ENCODE results near the gene KASH5. TPM values are rescaled to one million over a fixed set of nuclear protein-coding genes. Genes with fewer than 3 reads are reported as not detected.
A peak's percentile ranks its signal among the peaks of the same experiment; 100 is the strongest.

The KASH5 gene
- total RNA-seq, 1 experiment from 2014 or later: 0.37 TPM

DNA sequence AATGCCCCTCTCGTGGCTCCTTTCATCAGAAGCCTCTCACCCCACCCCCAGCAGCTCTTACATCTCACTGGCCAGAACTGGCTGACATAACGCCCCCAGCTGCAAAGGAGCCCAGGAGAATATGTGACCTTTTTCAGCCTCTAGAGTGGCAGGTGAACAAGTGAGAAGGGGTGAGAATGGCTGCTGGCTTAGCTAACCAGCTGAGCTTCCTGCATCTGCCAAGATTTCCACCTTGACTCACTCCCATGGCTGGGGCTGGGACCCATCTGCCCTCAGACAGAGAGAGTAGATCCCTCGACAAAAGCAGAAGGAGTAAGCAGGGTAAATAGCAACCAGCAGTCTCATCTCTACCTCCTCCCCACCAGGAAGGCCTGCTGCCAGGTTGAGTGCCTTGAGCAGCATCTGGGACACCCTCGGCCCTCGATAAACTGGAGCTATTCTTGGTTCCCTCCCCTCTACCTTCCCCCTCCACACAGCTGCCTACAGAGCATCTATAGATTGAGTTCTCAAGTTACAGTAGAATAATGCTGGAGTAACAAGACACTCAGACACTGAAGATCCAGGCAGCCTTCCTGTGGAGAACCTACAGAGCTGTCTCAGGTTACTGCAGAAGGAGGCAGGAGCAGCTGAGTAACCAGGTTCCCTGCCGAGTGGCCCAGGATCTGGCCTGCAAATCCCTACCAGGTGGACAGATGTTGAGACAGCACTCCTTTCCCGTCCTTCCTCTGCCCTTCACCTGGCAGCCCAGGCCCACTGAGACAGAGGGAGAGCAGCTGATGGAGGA is 15.5 kb downstream of the KASH5 start:
- peak; percentile 82 for DNase-seq (ENCODE audit: low spot score)
- Histone ChIP-seq H3K36me3 (ENCODE audit: insufficient read depth, low read length, poor library complexity, severe bottlenecking) (no peaks in the 10 kb centered on the region), H3K4me3 (ENCODE audit: low read depth, low read length, poor library complexity, severe bottlenecking) (no peak overlapping the region), H3K9me3 (ENCODE audit: low read depth, low read length, poor library complexity, severe bottlenecking) (no peaks in the 10 kb centered on the region), H3K27ac (ENCODE audit: low read depth, low read length, poor library complexity, severe bottlenecking) (peak overlapping the region; percentile 26), H3K27me3 (replicated peaks; ENCODE audit: insufficient read depth, low read depth, low read length, poor library complexity) (no peaks in the 10 kb centered on the region), H3K4me1 (ENCODE audit: insufficient read depth, low read length, poor library complexity, severe bottlenecking) (peaks cover 14% of the 10 kb centered on the region)
- POLR2A ChIA-PET (ENCODE audit: low non-redundant PET): interaction anchor here (0.5 kb wide), 2 partner anchors 18 to 64 kb away, joined by 5 read pairs; no protein-coding TSS in a partner anchor
- BruUV-seq (replicated peaks): no TSS peak
- CTCF ChIA-PET: interaction anchor here (0.6 to 0.7 kb wide), 2 partner anchors 12 to 236 kb away, joined by 3 read pairs; partner anchors contain the start of gene RRAS
- intact Hi-C loops (cut with micrococcal nuclease; ENCODE audit: unreplicated experiment): no loop called here
- TF ChIP-seq EZH2 (IDR thresholded peaks at IDR 0.05; ENCODE audit: borderline replicate concordance, low read depth, low read length, poor library complexity, severe bottlenecking): no peak
- TF ChIP-seq, protein P1, sequence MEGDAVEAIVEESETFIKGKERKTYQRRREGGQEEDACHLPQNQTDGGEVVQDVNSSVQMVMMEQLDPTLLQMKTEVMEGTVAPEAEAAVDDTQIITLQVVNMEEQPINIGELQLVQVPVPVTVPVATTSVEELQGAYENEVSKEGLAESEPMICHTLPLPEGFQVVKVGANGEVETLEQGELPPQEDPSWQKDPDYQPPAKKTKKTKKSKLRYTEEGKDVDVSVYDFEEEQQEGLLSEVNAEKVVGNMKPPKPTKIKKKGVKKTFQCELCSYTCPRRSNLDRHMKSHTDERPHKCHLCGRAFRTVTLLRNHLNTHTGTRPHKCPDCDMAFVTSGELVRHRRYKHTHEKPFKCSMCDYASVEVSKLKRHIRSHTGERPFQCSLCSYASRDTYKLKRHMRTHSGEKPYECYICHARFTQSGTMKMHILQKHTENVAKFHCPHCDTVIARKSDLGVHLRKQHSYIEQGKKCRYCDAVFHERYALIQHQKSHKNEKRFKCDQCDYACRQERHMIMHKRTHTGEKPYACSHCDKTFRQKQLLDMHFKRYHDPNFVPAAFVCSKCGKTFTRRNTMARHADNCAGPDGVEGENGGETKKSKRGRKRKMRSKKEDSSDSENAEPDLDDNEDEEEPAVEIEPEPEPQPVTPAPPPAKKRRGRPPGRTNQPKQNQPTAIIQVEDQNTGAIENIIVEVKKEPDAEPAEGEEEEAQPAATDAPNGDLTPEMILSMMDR (conservative IDR thresholded peaks at IDR 0.05; ENCODE audit: low read depth, low read length): no peak

DNA sequence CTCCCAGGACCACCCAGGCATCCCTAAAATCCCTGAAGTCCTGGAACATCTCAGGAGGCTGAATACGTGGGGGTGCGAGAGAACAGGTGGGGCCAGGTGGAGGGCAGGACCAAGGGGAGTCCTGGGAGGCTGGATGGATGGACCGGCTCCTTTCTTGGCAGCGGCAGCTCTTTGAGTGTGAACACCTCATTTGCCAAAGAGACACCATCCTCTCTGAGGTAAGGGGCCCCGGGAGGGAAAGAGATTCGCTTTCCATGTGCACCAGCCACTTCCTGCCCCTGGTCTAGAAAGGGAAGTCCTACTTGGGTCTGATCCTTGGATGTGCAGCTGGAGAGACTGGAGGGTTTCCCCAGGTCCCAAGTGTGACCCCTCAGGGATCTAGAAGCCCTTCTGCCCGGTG is 19.0 kb downstream of the KASH5 start:
- DNase-seq (ENCODE audit: low spot score): no peak
- BruUV-seq (replicated peaks): no TSS peak
- ChIA-PET CTCF (no interaction called here), POLR2A (ENCODE audit: low non-redundant PET) (no interaction called here)
- Histone ChIP-seq H3K4me3 (ENCODE audit: low read depth, low read length, poor library complexity, severe bottlenecking) (no peak overlapping the region), H3K36me3 (ENCODE audit: insufficient read depth, low read length, poor library complexity, severe bottlenecking) (no peaks in the 10 kb centered on the region), H3K27ac (ENCODE audit: low read depth, low read length, poor library complexity, severe bottlenecking) (no peak overlapping the region), H3K27me3 (replicated peaks; ENCODE audit: insufficient read depth, low read depth, low read length, poor library complexity) (no peaks in the 10 kb centered on the region), H3K4me1 (ENCODE audit: insufficient read depth, low read length, poor library complexity, severe bottlenecking) (peaks cover 14% of the 10 kb centered on the region), H3K9me3 (ENCODE audit: low read depth, low read length, poor library complexity, severe bottlenecking) (no peaks in the 10 kb centered on the region)
- no peak for TF ChIP-seq EZH2 (IDR thresholded peaks at IDR 0.05; ENCODE audit: borderline replicate concordance, low read depth, low read length, poor library complexity, severe bottlenecking)
- TF ChIP-seq, protein P1 (conservative IDR thresholded peaks at IDR 0.05; ENCODE audit: low read depth, low read length): no peak
- intact Hi-C loops (cut with micrococcal nuclease; ENCODE audit: unreplicated experiment): no loop called here

DNA sequence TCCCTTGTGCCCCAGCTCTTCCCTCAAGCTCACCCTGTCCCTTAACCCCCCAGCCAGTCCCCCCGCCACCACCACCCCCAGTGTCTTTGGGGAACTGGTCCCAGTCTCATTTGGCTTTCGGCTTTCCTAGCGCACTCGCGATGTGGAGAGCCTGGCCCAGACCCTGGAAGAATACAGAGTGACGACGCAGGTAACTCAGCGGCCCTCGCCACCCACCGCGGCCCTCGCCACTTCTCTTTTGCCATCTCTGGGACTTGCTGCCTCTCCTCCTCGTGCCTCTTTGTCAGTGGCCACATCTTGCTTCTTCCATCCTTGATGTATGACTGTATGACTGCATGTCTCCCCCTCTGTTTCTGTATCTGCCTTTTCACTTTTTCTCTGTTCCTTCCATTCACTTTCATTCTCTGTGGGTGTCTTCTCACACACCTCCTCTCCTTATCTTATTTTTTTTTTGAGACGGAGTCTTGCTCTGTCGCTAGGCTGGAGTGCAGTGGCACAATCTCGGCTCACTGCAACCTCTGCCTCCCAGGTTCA is 19.5 kb downstream of the KASH5 start:
- H3K4me1 ChIP-seq (ENCODE audit: insufficient read depth, low read length, poor library complexity, severe bottlenecking): peaks cover 14% of the 10 kb centered on the region
- H3K27me3 ChIP-seq (replicated peaks; ENCODE audit: insufficient read depth, low read depth, low read length, poor library complexity): no peaks in the 10 kb centered on the region
- no peak overlapping the region for H3K4me3 ChIP-seq (ENCODE audit: low read depth, low read length, poor library complexity, severe bottlenecking)
- no TSS peak for BruUV-seq (replicated peaks)
- TF ChIP-seq EZH2 (IDR thresholded peaks at IDR 0.05; ENCODE audit: borderline replicate concordance, low read depth, low read length, poor library complexity, severe bottlenecking): no peak
- TF ChIP-seq, protein P1 (conservative IDR thresholded peaks at IDR 0.05; ENCODE audit: low read depth, low read length): no peak
- no peaks in the 10 kb centered on the region for H3K36me3 ChIP-seq (ENCODE audit: insufficient read depth, low read length, poor library complexity, severe bottlenecking)
- intact Hi-C loops (cut with micrococcal nuclease; ENCODE audit: unreplicated experiment): no loop called here
- ChIA-PET POLR2A (ENCODE audit: low non-redundant PET) (no interaction called here), CTCF (no interaction called here)
- no peaks in the 10 kb centered on the region for H3K9me3 ChIP-seq (ENCODE audit: low read depth, low read length, poor library complexity, severe bottlenecking)
- H3K27ac ChIP-seq (ENCODE audit: low read depth, low read length, poor library complexity, severe bottlenecking): no peak overlapping the region
- DNase-seq (ENCODE audit: low spot score): no peak

Data from A673 (cell line).